Measurements from ENCODE around the gene ALOX5AP.
A peak's percentile ranks its signal among the peaks of the same experiment; 100 is the strongest.

- TF ChIP-seq CTCF (conservative IDR thresholded peaks at IDR 0.05) (peak; percentile 38; the same call in 1 of the 2 replicates), EZH2 (IDR thresholded peaks at IDR 0.05; ENCODE audit: low read depth) (no peak)
These were observed 69.1 kb downstream of the ALOX5AP start for GRCh38 chr13:30804474-30804873.
